ENCODE measurements around the gene RBPJL. TPM values are rescaled to one million over a fixed set of nuclear protein-coding genes. Genes with fewer than 3 reads are reported as not detected.
A peak's percentile ranks its signal among the peaks of the same experiment; 100 is the strongest.

Gene RBPJL
- total and polyA plus RNA-seq, 2 of the 13 experiments (the other 11 are each of a cell fraction or from before 2014, with no cell fraction given), result not detected

DNA sequence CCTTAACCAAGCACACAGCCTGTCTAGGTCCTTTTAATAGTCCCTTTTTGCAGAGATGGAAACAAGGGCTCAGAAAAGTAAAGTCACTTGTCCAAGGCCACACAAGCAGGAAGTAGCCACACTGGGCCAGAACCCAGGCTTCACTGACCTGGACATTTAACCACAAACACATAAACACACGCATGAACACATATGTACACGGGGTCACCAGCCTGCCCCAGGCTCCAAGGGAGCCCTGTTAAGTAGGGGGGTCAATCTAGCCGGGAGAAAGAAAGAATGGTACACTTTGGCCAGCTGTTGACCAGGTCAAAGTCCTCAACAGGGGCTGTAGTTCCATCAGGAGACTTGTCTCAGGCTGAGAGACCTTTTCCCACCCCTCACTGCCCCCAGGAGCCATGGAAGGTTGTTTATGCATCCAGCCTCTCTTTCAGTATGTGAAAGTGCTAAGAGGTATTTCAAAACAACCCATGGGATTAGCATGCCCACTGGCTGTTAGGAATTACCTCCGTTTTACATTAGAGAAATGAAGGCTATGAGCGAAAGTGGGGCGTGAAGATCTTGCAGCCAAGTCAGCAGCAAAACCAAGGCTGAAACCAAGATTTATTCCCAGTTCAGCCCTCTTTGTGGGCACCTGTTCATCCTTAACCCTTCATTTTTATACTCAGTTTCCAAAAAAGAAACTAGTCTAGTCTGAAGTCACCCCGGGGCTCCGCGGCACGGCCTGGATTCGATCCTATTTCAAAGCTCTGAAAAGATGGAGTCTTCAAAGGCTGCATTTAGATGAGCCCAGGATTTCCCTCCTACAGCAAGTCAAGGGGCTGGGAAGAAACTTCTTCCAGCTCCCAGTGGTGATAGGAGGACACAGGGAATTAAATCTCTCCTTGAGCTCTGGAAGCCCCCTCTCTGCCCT, 31.7 kb downstream of the RBPJL start (continued):
- peak; percentile 21 for TF ChIP-seq SKI (IDR thresholded peaks at IDR 0.05; ENCODE audit: partially characterized antibody)
- TF ChIP-seq, protein P1, sequence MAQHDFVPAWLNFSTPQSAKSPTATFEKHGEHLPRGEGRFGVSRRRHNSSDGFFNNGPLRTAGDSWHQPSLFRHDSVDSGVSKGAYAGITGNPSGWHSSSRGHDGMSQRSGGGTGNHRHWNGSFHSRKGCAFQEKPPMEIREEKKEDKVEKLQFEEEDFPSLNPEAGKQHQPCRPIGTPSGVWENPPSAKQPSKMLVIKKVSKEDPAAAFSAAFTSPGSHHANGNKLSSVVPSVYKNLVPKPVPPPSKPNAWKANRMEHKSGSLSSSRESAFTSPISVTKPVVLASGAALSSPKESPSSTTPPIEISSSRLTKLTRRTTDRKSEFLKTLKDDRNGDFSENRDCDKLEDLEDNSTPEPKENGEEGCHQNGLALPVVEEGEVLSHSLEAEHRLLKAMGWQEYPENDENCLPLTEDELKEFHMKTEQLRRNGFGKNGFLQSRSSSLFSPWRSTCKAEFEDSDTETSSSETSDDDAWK (CRISPR knock-in tag; IDR thresholded peaks at IDR 0.05), result no peak
- no peak for TF ChIP-seq FOXC1 (CRISPR knock-in tag; IDR thresholded peaks at IDR 0.05; ENCODE audit: borderline replicate concordance)
- TF ChIP-seq HDAC1 (CRISPR knock-in tag; IDR thresholded peaks at IDR 0.05), result no peak; the same call in 1 of the 2 replicates
- TF ChIP-seq ZNF7 (CRISPR knock-in tag; IDR thresholded peaks at IDR 0.05), result no peak
- no peak for TF ChIP-seq RAD51 (IDR thresholded peaks at IDR 0.05; ENCODE audit: borderline replicate concordance)
- TF ChIP-seq SMARCE1 (IDR thresholded peaks at IDR 0.05; ENCODE audit: borderline replicate concordance), result 0 out of 2 replicates have a peak, but pooled peaks have one; percentile 2
- TF ChIP-seq, protein P2, sequence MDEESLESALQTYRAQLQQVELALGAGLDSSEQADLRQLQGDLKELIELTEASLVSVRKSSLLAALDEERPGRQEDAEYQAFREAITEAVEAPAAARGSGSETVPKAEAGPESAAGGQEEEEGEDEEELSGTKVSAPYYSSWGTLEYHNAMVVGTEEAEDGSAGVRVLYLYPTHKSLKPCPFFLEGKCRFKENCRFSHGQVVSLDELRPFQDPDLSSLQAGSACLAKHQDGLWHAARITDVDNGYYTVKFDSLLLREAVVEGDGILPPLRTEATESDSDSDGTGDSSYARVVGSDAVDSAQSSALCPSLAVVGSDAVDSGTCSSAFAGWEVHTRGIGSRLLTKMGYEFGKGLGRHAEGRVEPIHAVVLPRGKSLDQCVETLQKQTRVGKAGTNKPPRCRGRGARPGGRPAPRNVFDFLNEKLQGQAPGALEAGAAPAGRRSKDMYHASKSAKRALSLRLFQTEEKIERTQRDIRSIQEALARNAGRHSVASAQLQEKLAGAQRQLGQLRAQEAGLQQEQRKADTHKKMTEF (CRISPR knock-in tag; IDR thresholded peaks at IDR 0.05), result peak; percentile 80
- TF ChIP-seq ZNF547 (CRISPR knock-in tag; IDR thresholded peaks at IDR 0.05), result peak; percentile 21; the same call in 1 of the 2 replicates
- peak; percentile 83 for TF ChIP-seq RXRB (CRISPR knock-in tag; IDR thresholded peaks at IDR 0.05; ENCODE audit: borderline replicate concordance)
- peak; percentile 16 for TF ChIP-seq ASH2L (IDR thresholded peaks at IDR 0.05; ENCODE audit: insufficient read length, low read depth, low read length)
- 0 out of 2 replicates have a peak, but pooled peaks have one; percentile 54 for TF ChIP-seq ZNF264 (CRISPR knock-in tag; IDR thresholded peaks at IDR 0.05)
- no peak for TF ChIP-seq LCORL (IDR thresholded peaks at IDR 0.05)
- peak; percentile 89 for TF ChIP-seq LCORL (CRISPR knock-in tag; IDR thresholded peaks at IDR 0.05)
- no peak for TF ChIP-seq ZNF749 (CRISPR knock-in tag; IDR thresholded peaks at IDR 0.05; ENCODE audit: borderline replicate concordance)
- no peak for TF ChIP-seq SRF (IDR thresholded peaks at IDR 0.05; ENCODE audit: low read depth, low read length)
- peak; percentile 87; the same call in 1 of the 2 replicates for TF ChIP-seq ZNF296 (CRISPR knock-in tag; conservative IDR thresholded peaks at IDR 0.05)
- TF ChIP-seq AKAP8 (CRISPR knock-in tag; IDR thresholded peaks at IDR 0.05), result 0 out of 2 replicates have a peak, but pooled peaks have one; percentile 46
- TF ChIP-seq, protein P3, sequence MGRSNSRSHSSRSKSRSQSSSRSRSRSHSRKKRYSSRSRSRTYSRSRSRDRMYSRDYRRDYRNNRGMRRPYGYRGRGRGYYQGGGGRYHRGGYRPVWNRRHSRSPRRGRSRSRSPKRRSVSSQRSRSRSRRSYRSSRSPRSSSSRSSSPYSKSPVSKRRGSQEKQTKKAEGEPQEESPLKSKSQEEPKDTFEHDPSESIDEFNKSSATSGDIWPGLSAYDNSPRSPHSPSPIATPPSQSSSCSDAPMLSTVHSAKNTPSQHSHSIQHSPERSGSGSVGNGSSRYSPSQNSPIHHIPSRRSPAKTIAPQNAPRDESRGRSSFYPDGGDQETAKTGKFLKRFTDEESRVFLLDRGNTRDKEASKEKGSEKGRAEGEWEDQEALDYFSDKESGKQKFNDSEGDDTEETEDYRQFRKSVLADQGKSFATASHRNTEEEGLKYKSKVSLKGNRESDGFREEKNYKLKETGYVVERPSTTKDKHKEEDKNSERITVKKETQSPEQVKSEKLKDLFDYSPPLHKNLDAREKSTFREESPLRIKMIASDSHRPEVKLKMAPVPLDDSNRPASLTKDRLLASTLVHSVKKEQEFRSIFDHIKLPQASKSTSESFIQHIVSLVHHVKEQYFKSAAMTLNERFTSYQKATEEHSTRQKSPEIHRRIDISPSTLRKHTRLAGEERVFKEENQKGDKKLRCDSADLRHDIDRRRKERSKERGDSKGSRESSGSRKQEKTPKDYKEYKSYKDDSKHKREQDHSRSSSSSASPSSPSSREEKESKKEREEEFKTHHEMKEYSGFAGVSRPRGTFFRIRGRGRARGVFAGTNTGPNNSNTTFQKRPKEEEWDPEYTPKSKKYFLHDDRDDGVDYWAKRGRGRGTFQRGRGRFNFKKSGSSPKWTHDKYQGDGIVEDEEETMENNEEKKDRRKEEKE (IDR thresholded peaks at IDR 0.05), result no peak
- TF ChIP-seq HOXA7 (CRISPR knock-in tag; IDR thresholded peaks at IDR 0.05), result no peak
- TF ChIP-seq ZNF614 (CRISPR knock-in tag; IDR thresholded peaks at IDR 0.05; ENCODE audit: borderline replicate concordance), result peak; percentile 53; the same call in 1 of the 2 replicates
- TF ChIP-seq FOXA1 (IDR thresholded peaks at IDR 0.05), result no peak
- peak; percentile 53 for TF ChIP-seq FOXA1 (CRISPR knock-in tag; IDR thresholded peaks at IDR 0.05)
- TF ChIP-seq FOXK1 (CRISPR knock-in tag; IDR thresholded peaks at IDR 0.05; ENCODE audit: borderline replicate concordance, low read depth), result peak; percentile 59; the same call in 1 of the 2 replicates

All from HepG2 (cell line).